ENCODE results near the gene PCSK6.
"Not testable (repeated sequence)": the region's sequence is repeated elsewhere in the genome, so short reads cannot be mapped to it uniquely, and the experiment has no call there.

The PCSK6 gene

GRCh38 chr15:101429646-101430045 is 59.9 kb downstream of the PCSK6 start:
- no peak for DNase-seq (ENCODE audit: low spot score)

GRCh38 chr15:101429191-101429590 is 60.3 kb downstream of the PCSK6 start:
- no peak for DNase-seq (ENCODE audit: low spot score)

GRCh38 chr15:101428758-101429157 is 60.7 kb downstream of the PCSK6 start:
- no peak for DNase-seq (ENCODE audit: low spot score)

GRCh38 chr15:101427606-101428487 is 61.7 kb downstream of the PCSK6 start:
- no peak for DNase-seq (ENCODE audit: low spot score)

GRCh38 chr15:101426761-101427333 is 62.7 kb downstream of the PCSK6 start:
- no peak for DNase-seq (ENCODE audit: low spot score)

GRCh38 chr15:101425787-101426365 is 63.6 kb downstream of the PCSK6 start:
- no peak for DNase-seq (ENCODE audit: low spot score)

- no peak for DNase-seq (ENCODE audit: low spot score)
These were observed 64.5 kb downstream of the PCSK6 start for GRCh38 chr15:101424984-101425383.

GRCh38 chr15:101420232-101420631 is 69.3 kb downstream of the PCSK6 start:
- no peak for DNase-seq (ENCODE audit: low spot score)

- DNase-seq (ENCODE audit: low spot score), result not testable (repeated sequence)
These were observed 73.0 kb downstream of the PCSK6 start for GRCh38 chr15:101416475-101416874.

- no peak for DNase-seq (ENCODE audit: low spot score)
These were observed 76.3 kb downstream of the PCSK6 start for GRCh38 chr15:101413239-101413638.

GRCh38 chr15:101411581-101411980 is 77.9 kb downstream of the PCSK6 start:
- DNase-seq (ENCODE audit: low spot score), result no peak

GRCh38 chr15:101411085-101411484 is 78.4 kb downstream of the PCSK6 start:
- DNase-seq (ENCODE audit: low spot score), result no peak

GRCh38 chr15:101410612-101411011 is 78.9 kb downstream of the PCSK6 start:
- no peak for DNase-seq (ENCODE audit: low spot score)

- no peak for DNase-seq (ENCODE audit: low spot score)
These were observed 79.9 kb downstream of the PCSK6 start for GRCh38 chr15:101409621-101410020.

- no peak for DNase-seq (ENCODE audit: low spot score)
These were observed 81.3 kb downstream of the PCSK6 start for GRCh38 chr15:101407966-101408775.

GRCh38 chr15:101407439-101407838 is 82.1 kb downstream of the PCSK6 start:
- no peak for DNase-seq (ENCODE audit: low spot score)

GRCh38 chr15:101406526-101407195 is 82.8 kb downstream of the PCSK6 start:
- DNase-seq (ENCODE audit: low spot score), result no peak

- no peak for DNase-seq (ENCODE audit: low spot score)
These were observed 83.5 kb downstream of the PCSK6 start for GRCh38 chr15:101406036-101406435.

- no peak for DNase-seq (ENCODE audit: low spot score)
These were observed 85.3 kb downstream of the PCSK6 start for GRCh38 chr15:101404245-101404644.

GRCh38 chr15:101402883-101403282 is 86.6 kb downstream of the PCSK6 start:
- DNase-seq (ENCODE audit: low spot score), result not testable (repeated sequence)

GRCh38 chr15:101401286-101401685 is 88.2 kb downstream of the PCSK6 start:
- DNase-seq (ENCODE audit: low spot score), result no peak

GRCh38 chr15:101399431-101399830 is 90.1 kb downstream of the PCSK6 start:
- no peak for DNase-seq (ENCODE audit: low spot score)

Measured in hematopoietic multipotent progenitor cell treated with erythropoietin and hydrocortisone succinate and interleukin-3 and kit ligand, for 17 days (in vitro differentiated cells).